Fibroblast of mammary gland (primary cell): ENCODE measurements around the gene WWC2.
A peak's percentile ranks its signal among the peaks of the same experiment; 100 is the strongest.

Experiments used
- DNase-seq: peaks from one replicate; pipeline ENCODE4 v3.0.0-alpha.2; 2010; ENCODE audit warnings: low read depth
- H3K4me3 ChIP-seq: 2 replicates; pipeline ENCODE4 v1.5.1; 2011; ENCODE audit warnings: low read depth, mild to moderate bottlenecking, low read length, moderate library complexity; ENCODE audit not compliant: control insufficient read depth
- TF ChIP-seq, protein P1 (sequence below): conservative IDR thresholded peaks from 2 replicates; pipeline ENCODE4 v1.5.1; 2011; ENCODE audit warnings: low read depth, low read length, inconsistent platforms; ENCODE audit not compliant: control insufficient read depth, insufficient read depth

The WWC2 gene

DNA sequence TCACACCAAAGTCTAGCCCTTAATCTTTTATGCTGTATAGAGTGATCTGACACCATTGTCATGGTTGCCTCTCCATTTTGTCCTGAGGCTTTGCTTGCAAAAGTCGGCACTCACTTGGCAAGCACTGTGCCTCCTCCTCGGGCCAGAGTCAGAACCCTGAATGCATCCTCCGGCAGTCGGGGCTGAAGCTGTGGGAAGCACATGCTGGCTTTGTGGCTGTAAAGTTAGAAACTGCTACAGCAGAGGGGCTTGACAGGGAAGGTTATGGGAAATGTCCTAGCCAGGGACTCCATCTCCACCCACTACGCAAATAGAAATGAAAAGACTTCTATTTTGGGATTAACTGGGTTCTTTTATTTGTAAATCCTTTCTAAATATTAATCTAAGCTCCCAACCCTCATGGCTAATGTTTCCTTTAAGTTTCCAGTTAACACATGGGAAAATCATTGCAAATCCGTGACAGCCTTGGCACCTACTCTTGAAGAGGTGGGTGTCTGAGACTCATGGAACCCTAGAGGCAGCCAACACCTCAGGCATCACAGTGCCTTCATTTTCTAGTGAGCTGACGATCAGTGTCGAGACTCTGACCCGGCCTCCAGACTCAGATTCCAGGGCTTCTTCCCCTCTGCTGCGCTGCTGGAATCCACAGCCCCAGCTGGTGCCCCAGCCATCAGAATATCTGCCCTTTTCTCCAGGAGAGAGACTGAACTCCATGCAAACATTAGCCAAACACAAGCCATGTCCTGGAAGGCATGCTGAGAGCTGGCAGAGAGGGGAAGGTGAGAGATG is 231.1 kb downstream of the WWC2 start:
- TF ChIP-seq, protein P1, sequence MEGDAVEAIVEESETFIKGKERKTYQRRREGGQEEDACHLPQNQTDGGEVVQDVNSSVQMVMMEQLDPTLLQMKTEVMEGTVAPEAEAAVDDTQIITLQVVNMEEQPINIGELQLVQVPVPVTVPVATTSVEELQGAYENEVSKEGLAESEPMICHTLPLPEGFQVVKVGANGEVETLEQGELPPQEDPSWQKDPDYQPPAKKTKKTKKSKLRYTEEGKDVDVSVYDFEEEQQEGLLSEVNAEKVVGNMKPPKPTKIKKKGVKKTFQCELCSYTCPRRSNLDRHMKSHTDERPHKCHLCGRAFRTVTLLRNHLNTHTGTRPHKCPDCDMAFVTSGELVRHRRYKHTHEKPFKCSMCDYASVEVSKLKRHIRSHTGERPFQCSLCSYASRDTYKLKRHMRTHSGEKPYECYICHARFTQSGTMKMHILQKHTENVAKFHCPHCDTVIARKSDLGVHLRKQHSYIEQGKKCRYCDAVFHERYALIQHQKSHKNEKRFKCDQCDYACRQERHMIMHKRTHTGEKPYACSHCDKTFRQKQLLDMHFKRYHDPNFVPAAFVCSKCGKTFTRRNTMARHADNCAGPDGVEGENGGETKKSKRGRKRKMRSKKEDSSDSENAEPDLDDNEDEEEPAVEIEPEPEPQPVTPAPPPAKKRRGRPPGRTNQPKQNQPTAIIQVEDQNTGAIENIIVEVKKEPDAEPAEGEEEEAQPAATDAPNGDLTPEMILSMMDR: no peak
- no peak for DNase-seq
- H3K4me3 ChIP-seq: no peak overlapping the region

DNA sequence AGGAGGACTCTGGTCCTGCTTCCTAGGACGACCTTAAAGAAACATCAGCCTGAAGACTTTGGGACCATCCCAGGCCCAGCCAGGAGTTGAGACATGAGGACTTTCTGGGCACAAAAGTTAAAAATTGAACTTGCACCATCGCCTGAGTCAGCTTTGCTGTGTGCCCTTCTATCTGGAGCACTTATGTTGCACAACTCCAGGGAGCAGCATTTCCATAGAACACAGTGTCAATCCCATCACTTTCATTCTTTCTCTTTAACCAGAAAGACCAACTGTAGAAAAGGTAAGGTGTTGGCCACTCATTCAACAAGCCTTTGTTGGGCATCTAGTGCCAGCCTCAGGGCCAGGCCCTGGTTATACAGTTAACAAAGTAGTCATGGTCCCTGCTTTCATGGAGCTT is 231.8 kb downstream of the WWC2 start:
- DNase-seq: peak; percentile 34
- TF ChIP-seq, protein P1: no peak
- no peak overlapping the region for H3K4me3 ChIP-seq

DNA sequence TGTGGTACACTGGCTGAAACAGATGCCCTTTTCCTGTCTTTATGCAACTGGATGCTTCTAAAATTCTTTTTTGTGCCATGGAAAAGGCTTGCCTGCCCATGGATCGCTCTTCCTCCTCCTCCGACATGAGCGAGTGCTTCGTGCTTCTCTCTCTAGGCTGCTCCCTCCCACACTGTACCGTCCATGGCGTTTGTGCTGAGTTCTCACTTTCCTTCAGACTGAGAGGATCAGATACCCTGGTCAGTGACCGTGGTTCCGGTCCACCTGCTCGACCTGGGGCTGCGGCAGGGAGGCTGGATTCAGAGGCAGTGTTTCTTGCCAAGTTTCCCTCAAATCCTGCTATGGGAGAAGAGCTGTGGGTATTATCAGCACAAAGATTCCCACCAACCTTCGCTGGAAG is 233.4 kb downstream of the WWC2 start:
- TF ChIP-seq, protein P1: no peak
- no peak for DNase-seq
- H3K4me3 ChIP-seq: no peak overlapping the region

DNA sequence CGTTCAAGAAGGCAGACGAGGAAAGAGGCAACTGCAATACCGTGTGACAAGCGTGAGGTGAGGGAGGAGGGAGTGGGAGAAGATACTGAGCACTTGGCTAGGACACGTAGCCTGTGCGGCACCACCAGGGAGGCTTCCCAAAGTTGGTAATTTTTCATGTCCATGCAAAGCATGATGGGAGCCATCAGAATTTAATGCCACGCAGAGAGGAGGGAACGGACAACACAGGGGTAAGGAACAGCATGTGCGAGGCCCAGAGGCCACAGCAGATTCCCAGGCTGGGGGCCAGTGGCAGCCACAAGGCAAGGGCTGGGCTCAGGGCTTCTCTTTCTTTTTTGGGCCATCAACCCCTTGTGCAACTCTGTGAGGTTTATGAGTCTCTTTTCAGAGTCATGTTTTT is 234.1 kb downstream of the WWC2 start:
- TF ChIP-seq, protein P1: no peak
- DNase-seq: no peak
- no peak overlapping the region for H3K4me3 ChIP-seq

DNA sequence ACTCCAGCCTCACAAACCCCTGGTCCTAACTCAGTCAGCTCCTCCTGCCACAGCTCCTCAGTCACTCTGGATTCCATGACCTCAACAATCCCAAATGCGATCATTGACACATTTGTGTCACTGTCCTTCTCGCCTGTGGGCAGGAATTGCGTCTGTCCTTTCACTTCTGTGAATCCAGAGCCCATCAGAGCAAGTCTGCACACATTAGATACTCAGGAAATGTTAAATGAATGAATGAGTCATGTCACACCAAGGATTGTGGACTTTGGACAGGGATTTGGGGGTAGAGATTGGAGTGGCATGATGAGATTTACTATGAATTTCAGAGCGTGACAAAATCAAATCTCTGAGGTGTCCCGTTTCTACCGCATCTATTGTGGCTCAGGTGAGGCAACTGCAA is 234.9 kb downstream of the WWC2 start:
- no peak overlapping the region for H3K4me3 ChIP-seq
- DNase-seq: no peak
- TF ChIP-seq, protein P1: no peak

DNA sequence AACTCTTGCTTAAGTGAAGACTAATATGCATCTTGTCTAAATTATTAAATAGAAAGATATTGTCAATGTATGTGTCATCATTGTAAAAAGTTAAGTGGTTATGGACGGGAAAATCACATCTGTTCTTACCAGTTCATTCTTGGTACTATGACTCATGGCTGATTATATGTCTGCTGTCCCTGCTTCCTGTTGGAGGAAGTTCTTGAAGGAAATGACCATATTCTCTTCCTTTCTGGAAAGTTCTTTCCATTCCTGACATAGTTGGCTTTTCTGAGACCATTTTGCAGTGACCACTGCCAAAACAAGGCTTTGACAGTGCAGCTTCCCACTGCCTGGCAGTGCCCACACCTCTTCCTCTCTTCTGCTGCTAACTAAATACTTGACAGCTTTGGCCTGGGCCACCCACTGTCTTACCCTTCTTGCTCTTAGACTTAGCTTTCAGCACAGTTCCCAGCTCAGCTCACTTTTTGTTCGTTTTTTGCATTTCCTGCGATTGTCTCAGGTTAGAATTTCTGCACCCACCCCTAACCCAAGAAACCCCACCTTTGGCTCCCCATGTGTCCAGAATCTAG is 236.4 kb downstream of the WWC2 start:
- TF ChIP-seq, protein P1: no peak
- H3K4me3 ChIP-seq: no peak overlapping the region
- peak; percentile 94 for DNase-seq
